Measurements from ENCODE around the gene ATIC. TPM values are rescaled to one million over a fixed set of nuclear protein-coding genes. Genes with fewer than 3 reads are reported as not detected.

The ATIC gene
- total RNA-seq, 1 experiment from 2014 or later = 295 TPM

GRCh38 chr2:215274829-215275228 lies 37.0 kb upstream of the ATIC start:
- no CpG with 5 or more reads among the region's 7 CpGs for WGBS (ENCODE audit: extremely low coverage, insufficient read length, low lambda C conversion rate)
- no peak overlapping the region for H3K9ac ChIP-seq (ENCODE audit: extremely low read depth, insufficient read length, low read length)
- no peak overlapping the region for H2BK12ac ChIP-seq (ENCODE audit: insufficient read length, low read depth, low read length)
- DNase-seq = no peak
- Mint-ChIP-seq H3K27ac (0 out of 7 replicates have a peak overlapping the region, but pooled peaks of 1 of the 3 experiments have one; percentile 45), H3K4me3 (no peak overlapping the region), H3K9me3 (no peaks in the 10 kb centered on the region), H3K27me3 (ENCODE audit: low read depth) (no peaks in the 10 kb centered on the region), H3K36me3 (ENCODE audit: insufficient read depth in 1 of 3, low read depth in 3 of 3) (no peaks in the 10 kb centered on the region), H3K4me1 (peaks cover 10% of the 10 kb centered on the region in 2 experiments)
- H4K91ac ChIP-seq (ENCODE audit: insufficient read length, low read depth, low read length) = no peak overlapping the region
- no peaks in the 10 kb centered on the region for H3K79me1 ChIP-seq (ENCODE audit: insufficient read depth, low read depth, low read length, poor library complexity, severe bottlenecking)
- no peak overlapping the region for H3K18ac ChIP-seq (ENCODE audit: insufficient read length, low read depth, low read length)
- H3K27me3 ChIP-seq (ENCODE audit: insufficient read depth, low read length) = no peaks in the 10 kb centered on the region
- H3K4ac ChIP-seq (ENCODE audit: low read depth, low read length) = no peak overlapping the region
- no peak overlapping the region for H3K27ac ChIP-seq (ENCODE audit: insufficient read length, low read depth, low read length)
- H3K79me2 ChIP-seq (ENCODE audit: insufficient read depth, low read length) = no peaks in the 10 kb centered on the region
- no peak overlapping the region for H2BK20ac ChIP-seq (ENCODE audit: low read depth, low read length, poor library complexity, severe bottlenecking)
- TF ChIP-seq, protein P1, sequence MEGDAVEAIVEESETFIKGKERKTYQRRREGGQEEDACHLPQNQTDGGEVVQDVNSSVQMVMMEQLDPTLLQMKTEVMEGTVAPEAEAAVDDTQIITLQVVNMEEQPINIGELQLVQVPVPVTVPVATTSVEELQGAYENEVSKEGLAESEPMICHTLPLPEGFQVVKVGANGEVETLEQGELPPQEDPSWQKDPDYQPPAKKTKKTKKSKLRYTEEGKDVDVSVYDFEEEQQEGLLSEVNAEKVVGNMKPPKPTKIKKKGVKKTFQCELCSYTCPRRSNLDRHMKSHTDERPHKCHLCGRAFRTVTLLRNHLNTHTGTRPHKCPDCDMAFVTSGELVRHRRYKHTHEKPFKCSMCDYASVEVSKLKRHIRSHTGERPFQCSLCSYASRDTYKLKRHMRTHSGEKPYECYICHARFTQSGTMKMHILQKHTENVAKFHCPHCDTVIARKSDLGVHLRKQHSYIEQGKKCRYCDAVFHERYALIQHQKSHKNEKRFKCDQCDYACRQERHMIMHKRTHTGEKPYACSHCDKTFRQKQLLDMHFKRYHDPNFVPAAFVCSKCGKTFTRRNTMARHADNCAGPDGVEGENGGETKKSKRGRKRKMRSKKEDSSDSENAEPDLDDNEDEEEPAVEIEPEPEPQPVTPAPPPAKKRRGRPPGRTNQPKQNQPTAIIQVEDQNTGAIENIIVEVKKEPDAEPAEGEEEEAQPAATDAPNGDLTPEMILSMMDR (conservative IDR thresholded peaks at IDR 0.05) = no peak
- H4K20me1 ChIP-seq (ENCODE audit: control insufficient read depth, insufficient read depth, insufficient read length) = no peaks in the 10 kb centered on the region
- H3K23me2 ChIP-seq (ENCODE audit: insufficient read length, low read depth, low read length, poor library complexity, severe bottlenecking) = no peaks in the 10 kb centered on the region
- H2BK120ac ChIP-seq (ENCODE audit: low read depth, low read length, poor library complexity, severe bottlenecking) = no peak overlapping the region
- no peak overlapping the region for H4K5ac ChIP-seq (ENCODE audit: insufficient read length, low read depth, low read length)
- no peak overlapping the region for H3T11ph ChIP-seq (ENCODE audit: low read length)
- H3K56ac ChIP-seq (ENCODE audit: insufficient read length, low read depth, low read length) = no peak overlapping the region
- H3K4me1 ChIP-seq (ENCODE audit: insufficient read depth, low read length) = no peaks in the 10 kb centered on the region
- H2AK5ac ChIP-seq (ENCODE audit: insufficient read length, low read length) = no peak overlapping the region
- H3K4me2 ChIP-seq (ENCODE audit: insufficient read depth, insufficient read length, low read length) = no peak overlapping the region
- no peaks in the 10 kb centered on the region for H3K9me3 ChIP-seq (ENCODE audit: control insufficient read depth, low read depth, low read length)
- no peak overlapping the region for H2AFZ ChIP-seq (ENCODE audit: low read length)
- no peak overlapping the region for H3K14ac ChIP-seq (ENCODE audit: insufficient read depth, low read length)
- H4K8ac ChIP-seq (replicated peaks; ENCODE audit: insufficient read length, low read depth, low read length) = no peak overlapping the region
- H2BK15ac ChIP-seq (ENCODE audit: low read depth, low read length) = no peak overlapping the region
- H3K23ac ChIP-seq (ENCODE audit: insufficient read length, low read depth, low read length) = no peak overlapping the region
- no peak overlapping the region for H2BK5ac ChIP-seq (ENCODE audit: insufficient read length, low read length)

All from H9 (cell line).